ENCODE results near the gene PLEKHM3. TPM values are rescaled to one million over a fixed set of nuclear protein-coding genes. Genes with fewer than 3 reads are reported as not detected.
"Not testable (repeated sequence)": the region's sequence is repeated elsewhere in the genome, so short reads cannot be mapped to it uniquely, and the experiment has no call there.

The PLEKHM3 gene
- total RNA-seq, 1 experiment from 2014 or later: 6.8 TPM

DNA sequence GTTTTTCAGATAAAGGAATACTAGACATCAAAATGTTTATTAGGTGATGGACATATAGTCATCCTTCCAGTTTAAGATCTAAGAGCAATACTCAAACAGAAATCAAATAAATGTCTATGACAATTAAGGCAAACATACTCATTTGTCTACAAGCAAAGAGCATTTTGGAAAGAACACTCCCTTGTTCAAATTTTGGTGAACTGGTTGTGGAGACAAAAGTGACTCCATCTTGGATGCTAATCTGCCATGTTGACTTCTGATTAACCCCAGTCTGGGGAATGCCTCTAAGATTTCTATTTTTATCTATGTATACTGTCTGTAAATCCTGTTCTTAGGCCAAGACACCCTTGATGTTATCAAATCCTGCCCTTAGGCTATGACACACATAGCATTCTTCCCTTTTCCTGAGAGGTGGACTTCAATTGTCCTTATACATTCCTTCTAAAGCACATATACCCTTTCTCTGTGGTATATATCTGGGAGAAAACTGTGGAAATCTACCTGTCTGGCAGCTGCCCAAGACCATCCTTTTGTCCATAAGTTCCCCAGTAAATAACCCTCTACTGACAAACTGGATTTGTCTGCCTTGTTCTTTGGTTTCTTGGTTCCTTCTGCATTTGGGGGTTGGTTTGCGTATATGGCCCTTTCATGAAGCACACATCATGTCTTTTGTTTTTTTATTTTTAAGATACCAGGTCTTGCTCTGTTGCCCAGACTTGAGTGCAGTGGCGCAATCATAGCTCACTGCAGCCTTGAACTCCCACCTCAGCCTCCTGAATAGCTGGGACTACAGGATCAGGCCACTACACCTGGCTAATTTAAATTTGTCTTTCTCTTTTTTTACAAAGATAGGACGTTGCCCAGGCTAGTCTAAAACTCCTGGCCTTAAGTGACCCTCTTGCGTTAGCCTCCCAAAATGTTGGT is 12.5 kb upstream of the PLEKHM3 start:
- DNase-seq (ENCODE audit: low read depth): peak; percentile 48

DNA sequence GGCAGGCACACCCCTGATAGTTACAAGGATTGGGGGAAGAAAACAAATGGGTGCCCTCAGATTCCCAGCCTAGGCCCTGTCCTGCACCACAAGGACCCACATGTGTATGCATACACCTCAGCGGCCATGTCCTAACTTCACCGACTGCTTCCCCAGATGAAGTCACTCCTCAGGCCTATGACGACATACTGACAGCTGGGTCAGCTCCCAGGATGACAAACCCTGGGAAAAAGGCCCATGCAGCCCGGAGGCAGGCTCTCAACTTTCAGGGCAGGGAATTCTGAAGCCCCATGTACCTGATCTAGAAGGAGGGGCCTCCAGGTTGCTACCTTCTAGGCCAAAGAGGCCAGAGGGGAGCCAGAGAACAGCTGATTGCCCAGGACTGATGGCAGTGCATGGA is 11.0 kb upstream of the PLEKHM3 start:
- peak; percentile 15 for DNase-seq (ENCODE audit: low read depth)

DNA sequence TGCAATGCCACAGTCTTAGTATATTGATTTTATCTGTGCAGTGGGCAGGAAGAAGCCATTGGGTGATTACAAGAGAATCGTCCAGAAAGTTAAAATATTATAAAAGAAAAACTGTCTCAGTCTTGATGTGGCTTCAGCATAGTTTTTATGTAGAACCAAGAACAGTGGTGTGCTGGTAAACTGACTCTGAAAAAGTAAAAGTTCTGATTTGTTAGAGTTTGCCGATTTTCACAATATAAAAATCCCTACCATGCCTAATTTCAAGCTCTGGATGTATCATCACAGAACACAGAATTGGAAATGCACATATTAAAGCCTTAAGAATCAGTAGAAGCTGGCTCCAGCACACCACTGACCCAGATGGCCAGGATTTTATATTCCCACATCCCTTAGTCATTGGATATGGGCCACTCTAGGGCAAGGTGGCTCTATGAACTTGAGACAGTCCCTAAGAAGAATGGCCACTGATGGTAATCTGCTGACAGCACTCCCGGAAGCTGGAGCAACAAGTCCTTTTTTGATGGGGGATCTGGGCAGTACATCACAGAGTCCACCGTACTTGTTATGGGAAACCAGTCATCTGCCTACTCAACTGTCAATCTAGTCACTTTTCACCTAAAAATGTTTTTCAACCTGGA is 9.3 kb upstream of the PLEKHM3 start:
- no peak for DNase-seq (ENCODE audit: low read depth)

DNA sequence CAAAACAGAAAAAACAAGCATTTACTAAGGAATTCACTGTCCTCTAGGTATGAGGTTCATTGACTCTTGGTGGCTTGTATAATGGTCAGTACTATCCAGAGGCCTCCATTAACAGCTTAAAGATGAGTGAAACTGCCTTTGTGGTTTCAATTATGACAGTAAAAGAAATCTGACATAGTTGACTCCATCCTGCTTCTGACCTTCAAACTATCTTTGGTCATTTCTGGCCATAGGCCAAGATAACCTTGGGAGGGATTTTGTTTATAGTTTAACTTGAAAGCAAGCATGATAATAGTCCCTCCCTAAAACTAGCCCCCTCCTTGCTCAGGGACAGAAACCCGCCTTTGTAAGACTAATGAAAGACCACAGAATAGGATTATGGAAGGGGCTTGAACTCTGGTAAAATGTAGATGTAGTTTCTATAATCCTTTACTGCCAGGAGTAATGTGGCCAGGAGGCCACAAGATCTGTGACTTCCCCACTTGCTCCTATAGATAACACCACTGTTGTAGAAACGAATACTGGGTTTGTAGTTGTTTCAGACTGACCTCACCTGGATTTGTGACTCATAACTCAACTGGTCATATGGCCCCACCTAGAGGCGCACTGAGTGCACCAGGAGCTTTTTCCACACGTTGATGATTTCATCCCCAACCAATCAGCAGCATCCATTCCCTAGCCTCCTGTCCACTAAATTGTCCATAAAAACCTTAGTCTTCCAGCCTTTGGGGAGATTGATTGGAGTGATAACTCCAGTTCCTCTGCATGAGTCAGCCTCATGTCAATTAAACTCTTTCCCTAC is 8.6 kb upstream of the PLEKHM3 start:
- peak; percentile 54 for DNase-seq (ENCODE audit: low read depth)

DNA sequence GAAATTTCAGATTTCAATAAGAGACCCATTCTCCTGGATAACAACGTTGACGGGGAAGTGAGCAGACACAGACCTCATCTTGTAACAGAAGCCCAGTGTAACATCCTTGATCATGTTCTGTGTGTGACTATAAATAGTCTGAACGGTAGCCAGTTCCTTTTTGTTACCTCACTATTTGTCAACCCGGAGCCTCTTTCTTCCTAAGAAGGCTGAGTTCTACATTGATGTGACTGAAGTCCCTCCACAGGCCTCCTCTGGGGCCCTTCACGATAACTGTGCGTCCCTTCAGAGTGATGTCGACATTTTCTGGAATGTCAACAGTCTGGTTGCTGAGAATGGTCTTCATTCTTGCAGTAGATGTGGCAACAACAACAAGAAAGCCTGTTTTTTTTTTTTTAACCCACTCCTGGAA is 6.3 kb upstream of the PLEKHM3 start:
- DNase-seq (ENCODE audit: low read depth): no peak

DNA sequence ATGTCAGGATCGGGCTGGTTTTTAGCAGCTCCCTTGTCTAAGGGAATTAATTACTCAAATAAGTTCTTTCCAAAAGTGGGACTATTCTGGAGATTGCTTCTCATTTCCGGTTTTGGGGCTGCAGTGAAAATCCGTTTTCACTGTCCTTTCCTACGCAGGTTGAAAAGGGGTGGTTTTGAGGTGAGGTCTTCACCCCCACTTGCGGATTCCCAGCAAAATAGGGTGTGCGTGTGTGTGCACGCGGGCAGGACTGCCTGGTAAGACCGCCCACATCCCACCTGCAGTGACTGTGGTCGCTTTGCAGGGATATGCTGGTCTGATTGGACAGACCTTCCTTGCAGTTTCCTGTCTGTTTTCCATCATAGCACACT is 472 bp upstream of the PLEKHM3 start:
- peak; percentile 36 for DNase-seq (ENCODE audit: low read depth)

DNA sequence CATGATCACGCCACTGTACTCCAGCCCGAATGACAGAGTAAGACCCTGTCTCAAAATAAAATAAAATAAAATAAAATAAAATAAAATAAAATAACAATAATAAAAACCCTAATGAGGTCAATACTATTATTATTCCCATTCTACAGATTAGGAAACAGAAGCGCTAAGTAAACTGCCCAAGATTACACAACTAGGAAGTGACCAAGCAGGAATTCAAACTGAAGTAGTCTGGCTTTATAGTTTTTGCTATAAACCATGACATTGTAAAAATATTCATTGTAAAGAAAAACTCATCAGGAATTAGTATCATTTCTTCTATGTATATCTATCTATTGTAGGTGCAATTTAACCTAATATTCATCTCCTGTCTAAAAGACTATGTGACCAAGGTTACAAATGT is 1.2 kb downstream of the PLEKHM3 start:
- no peak for DNase-seq (ENCODE audit: low read depth)

DNA sequence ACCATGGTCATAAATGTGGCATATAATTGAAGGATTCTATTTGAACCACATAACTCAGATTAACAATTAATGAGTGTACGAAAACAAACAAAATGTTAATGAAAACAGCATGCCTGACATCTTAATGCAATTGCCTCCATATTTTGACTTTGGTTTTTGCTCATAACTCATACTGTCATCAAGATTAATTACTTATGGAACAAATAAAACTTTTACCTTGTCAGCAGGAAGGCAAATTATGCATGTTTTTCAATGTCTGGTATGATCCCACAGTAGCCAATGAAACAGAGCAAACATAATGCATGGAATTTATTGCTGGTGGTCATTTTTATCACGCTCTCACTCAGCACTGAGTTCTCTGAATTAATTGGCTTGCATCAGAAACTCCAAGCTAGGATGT is 5.1 kb downstream of the PLEKHM3 start:
- no peak for DNase-seq (ENCODE audit: low read depth)

DNA sequence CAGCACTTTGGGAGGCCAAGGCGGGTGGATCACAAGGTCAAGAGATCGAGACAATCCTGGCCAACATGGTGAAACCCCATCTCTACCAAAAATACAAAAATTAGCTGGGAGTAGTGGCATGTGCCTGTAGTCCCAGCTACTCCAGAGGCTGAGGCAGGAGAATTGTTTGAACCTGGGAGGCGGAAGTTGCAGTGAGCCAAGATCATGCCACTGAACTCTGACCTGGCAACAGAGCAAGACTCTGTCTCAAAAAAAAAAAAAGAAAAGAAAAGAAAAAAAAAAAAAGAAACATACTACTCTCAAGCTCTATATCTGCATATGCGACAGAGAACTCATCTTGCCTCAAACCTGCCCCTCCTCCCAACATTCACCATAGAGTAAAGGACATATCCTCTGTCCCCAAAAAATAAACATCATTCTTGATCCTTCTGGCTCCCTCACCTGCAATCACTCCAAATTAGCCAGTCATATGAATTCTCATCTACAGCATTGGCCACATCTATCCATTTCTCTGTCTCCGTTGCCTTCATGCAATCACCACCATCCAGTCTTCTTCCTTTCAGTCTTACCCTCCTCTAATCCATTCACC is 7.1 kb downstream of the PLEKHM3 start:
- not testable (repeated sequence) for DNase-seq (ENCODE audit: low read depth)

DNA sequence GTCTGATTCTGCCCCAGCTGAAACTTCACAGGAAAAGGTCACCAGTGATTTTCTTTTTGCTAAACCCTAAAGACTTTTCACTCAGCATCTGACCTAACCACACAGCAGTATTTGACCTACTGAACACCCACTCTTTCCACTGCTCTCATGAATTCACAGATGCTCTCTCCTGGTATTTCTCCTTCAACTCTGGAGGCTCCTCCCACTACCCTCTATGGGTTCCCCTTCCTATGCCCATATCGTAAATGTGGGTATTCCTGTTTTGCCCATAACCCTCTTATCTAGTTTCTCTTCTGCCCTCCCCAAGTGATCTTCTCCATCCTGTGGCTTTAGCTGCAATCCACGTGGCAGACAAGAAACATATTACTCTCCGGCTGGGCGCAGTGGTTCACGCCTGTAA is 7.6 kb downstream of the PLEKHM3 start:
- no peak for DNase-seq (ENCODE audit: low read depth)

DNA sequence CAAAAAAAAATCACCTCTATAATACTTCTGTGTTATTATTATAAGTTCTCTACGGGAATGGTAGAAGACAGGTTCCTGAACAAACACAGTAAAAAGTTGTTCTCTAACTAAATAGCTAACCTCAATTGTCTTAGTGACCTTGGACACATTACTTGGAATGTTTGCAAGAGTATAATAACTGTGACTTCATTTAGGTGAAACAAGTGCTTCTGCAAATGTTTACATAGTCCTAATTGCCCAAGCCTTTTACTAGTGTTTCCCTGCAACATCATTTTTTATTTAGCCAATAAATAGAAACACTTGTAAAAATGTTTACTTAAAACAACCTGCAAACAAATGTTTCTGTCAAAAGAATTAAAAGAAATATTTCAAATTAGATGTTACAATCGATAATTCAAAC is 9.9 kb downstream of the PLEKHM3 start:
- no peak for DNase-seq (ENCODE audit: low read depth)

DNA sequence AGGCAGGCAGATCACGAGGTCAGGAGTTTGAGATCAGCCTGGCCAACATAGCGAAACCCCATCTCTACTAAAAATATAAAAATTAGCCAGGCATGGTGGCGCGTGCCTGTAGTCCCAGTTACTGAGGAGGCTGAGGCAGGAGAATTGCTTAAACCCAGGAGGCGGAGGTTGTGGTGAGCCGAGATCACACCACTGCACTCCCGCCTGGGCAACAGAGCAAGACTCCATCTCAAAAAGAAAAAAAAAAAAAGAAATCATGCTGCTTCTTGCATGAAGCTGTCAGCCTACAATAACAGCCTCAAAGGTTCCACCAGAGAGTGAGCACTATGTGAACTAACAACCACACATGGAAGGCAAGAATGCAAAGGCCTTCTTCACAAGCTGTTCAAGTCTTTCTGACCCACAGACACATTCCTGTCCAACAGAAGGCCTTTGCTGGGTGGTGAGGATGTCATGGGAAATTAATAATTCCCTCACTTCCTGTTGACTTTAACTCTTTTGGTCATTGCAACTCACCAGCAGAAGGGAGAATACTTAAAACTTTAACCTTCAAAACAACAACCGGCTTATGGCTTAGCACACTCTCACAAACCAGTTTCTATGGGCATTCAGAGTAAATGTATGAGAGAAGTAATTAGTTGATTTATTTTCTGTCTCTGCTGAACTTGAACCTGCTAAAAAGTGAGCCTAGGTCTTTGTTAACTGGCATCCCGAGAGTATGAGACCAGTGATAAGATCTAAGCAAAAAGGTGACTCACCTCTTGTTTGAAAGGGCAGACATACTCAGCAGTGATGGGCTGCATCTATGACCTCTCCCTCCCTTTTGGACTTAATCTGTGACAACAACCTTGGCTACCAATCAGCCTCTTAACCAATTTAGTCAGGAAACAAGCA is 11.8 kb downstream of the PLEKHM3 start:
- peak; percentile 74 for DNase-seq (ENCODE audit: low read depth)

DNA sequence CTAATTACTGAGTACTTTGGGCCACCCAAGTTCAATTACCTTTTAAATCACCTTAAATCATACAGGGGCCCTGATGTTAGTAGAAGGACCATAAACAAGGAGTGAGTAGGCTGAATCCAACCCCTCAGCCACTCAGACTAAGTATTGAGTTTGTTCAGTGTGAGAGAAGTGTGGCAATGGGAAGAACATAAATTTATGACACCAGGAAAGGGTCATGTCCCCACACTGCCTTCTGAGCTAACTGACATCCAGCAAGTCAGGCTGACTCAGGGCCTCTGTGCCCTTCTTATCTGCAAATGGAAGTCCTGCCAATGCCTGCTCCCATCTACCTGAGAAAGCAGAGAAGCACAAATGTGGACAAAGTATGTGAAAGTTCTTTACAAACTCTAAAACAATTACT is 12.9 kb downstream of the PLEKHM3 start:
- no peak for DNase-seq (ENCODE audit: low read depth)

DNA sequence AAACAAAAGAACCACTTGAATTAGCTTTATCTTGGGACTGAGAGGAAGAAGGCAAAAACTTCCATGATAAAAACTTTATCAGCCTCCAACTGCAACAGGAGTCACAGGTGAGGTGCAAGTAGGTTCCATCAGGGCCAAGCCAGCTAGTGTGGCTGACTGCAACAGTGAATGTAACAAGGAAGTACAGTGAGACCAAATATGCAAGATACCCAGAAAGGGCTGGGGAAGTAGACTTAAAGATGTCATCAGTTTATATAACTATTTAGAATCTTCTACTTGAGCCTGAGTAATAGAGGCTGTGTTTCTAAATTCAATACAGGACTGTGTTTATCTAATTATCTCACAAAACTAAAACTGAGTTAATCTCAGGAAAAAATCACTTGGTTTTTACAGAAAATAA is 14.8 kb downstream of the PLEKHM3 start:
- no peak for DNase-seq (ENCODE audit: low read depth)

DNA sequence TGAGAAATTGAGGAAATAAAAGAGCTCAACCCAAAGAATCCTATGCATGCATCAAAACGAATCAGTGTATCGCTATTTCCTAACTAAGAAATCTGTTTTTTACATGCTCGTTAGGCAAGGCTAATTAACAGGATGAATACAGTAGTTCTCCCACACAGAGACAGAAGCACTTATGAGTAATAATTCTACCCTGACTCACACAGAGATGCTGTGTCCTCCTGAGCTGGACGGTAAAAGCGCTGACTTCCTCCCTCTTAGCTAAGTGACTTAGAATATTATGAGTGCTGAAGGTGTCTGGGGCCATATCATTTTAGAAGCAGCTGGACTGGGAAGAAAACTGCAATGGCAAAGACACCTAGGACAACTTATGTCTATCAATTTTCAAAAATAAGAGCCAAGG is 18.5 kb downstream of the PLEKHM3 start:
- peak; percentile 62 for DNase-seq (ENCODE audit: low read depth)

DNA sequence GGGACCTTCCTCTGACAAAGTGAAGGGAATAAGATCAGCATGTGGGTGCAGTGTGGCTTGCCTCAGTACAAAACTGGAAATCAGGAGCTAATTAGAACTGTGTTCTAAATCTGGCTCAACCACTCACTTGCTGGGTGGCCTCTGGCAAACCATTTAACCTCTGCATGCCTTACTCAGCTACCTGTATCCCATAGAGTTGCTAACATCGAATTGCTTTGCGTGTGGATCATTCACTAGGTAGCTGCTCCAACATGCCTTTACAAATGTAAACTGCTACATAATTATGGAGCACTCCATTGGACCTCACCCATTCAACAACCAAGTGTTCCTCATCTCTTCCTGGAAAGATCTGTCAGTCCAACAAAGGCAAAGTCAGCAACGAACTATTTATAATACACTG is 19.0 kb downstream of the PLEKHM3 start:
- no peak for DNase-seq (ENCODE audit: low read depth)

DNA sequence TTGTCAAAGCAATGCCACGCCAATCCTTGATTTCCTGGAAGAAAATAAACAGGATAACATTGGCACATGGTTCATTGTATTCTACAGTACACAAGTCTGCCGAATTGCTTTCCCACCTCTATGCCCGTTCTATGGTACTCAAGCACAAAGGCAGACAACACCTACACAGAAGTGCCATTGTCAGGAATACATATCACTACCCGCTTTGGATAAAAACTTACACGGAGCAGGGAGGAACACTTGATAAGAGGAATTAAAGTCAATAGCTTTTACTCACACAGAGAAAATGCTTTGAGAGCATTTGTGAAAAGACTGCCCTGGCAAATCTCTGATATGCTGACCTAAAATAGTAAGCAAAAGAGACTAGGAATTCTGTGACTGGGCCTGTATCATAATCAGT is 23.4 kb downstream of the PLEKHM3 start:
- DNase-seq (ENCODE audit: low read depth): no peak

DNA sequence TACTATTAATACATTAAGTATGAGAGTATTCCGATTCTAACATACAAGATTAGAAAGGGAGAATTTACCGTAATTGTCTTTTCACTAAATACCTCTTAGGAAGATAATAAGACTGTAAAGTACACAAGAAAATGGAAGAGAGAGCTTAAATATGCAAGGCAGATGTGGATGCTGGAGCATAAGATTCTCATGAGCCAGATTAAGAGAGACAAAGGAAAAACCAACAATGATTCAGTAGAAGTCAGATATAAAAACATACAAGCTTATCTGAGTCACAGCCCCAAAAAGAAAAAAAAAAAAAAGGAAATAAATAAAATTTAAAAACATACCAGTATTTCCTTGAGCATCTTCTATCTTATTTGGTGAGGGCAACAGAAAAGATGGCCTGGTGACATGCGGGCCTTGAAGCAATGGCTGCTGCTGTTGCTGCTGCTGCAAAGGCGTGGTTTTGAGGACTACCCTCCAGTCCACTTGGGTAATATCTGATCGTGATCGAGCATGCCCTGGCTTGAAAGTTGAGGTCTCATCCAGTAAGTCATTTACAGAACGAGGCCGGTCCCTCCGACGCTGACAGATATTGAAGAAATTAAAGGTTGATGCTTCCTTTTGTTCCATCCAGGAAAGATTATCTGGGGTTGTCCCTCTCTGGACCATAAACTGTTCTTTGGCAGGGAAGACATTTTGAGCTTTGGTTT is 24.5 kb downstream of the PLEKHM3 start:
- DNase-seq (ENCODE audit: low read depth): no peak

DNA sequence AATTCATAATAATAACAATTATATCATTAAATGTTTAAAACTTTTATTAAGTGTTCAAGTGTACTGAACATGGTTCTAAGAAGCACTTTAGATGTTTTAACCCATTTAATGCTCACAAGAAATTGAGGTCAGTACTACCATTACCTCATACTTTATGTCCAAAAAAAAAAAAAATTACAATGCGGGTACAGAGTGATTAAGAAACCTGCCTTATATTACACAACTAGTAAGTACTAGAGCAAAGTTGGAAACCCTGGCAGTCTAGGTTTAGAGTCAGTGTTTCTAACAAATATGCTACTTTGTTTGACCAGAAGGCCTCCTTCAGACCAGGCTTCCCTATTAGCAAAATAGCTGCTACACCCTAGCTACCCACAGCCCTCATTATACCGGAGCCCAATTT is 28.5 kb downstream of the PLEKHM3 start:
- DNase-seq (ENCODE audit: low read depth): no peak

DNA sequence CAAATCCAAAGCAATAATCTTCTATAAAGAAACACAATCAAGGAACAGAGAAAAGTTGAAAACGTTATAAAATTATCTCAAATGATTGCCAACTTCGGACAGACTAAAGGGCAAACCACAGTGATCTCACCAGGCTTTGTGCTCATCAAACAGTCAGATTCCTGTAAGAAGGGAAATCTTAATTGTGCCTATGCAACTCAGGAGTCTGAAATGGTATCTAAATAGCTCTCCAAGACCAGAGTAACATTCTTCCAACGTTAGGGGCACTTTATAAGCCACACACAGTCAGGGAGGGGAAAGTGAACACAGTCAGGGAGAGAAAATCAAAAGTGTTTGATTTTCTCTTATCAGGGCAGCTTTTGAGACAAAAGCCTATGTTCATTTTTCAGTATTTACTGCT is 29.4 kb downstream of the PLEKHM3 start:
- DNase-seq (ENCODE audit: low read depth): no peak
